Esophagus muscularis mucosa (tissue), 3 donors: ENCODE data around the gene PET100.

Experiments
- POLR2A ChIP-seq: fragments of 450-650 bp; IDR thresholded peaks from one replicate; pipeline ENCODE4 v1.6.1; 2017; ENCODE audit warnings: antibody characterized with exemption, moderate library complexity, mild to moderate bottlenecking, low read depth
- POLR2AphosphoS5 ChIP-seq, 2 donors: sonication (generic); formaldehyde crosslinking; IDR thresholded peaks; one replicate each; pipeline ENCODE4 v1.6.1; 2017; ENCODE audit warnings: antibody characterized with exemption in 2 of 2
- TF ChIP-seq, protein P1 (sequence below), 3 experiments: fragments of 200-600 bp in 2 of 3; fragments of 450-650 bp in 1 of 3; sonication (generic) in 2 of 3; IDR thresholded peaks; one replicate each; pipeline ENCODE4 v1.5.1; 2017 to 2019; ENCODE audit warnings: antibody characterized with exemption in 3 of 3, mild to moderate bottlenecking in 2 of 3, moderate library complexity in 1 of 3

DNA sequence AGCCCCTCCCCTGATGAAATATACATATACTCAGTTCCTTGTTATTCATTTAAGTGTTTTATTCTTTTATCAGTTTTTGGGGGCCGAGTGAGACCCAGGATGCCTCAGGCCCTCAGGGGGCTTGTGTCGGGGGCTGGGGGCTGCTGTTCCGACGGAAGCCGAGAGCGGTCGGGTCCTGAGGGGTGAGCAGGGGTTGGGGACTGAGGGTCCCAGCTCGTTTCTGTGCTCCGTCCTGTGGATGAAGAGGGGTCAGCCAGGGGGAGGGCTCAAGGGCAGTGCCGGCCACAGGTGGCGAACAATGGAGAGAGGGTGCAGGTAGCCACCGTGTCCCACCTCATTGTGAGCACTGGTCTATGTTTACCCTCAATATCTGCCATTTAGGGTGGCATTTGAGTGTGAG lies 2.0 kb downstream of the PET100 start:
- no peak for TF ChIP-seq POLR2AphosphoS5 (IDR thresholded peaks at IDR 0.05)
- TF ChIP-seq, protein P1, sequence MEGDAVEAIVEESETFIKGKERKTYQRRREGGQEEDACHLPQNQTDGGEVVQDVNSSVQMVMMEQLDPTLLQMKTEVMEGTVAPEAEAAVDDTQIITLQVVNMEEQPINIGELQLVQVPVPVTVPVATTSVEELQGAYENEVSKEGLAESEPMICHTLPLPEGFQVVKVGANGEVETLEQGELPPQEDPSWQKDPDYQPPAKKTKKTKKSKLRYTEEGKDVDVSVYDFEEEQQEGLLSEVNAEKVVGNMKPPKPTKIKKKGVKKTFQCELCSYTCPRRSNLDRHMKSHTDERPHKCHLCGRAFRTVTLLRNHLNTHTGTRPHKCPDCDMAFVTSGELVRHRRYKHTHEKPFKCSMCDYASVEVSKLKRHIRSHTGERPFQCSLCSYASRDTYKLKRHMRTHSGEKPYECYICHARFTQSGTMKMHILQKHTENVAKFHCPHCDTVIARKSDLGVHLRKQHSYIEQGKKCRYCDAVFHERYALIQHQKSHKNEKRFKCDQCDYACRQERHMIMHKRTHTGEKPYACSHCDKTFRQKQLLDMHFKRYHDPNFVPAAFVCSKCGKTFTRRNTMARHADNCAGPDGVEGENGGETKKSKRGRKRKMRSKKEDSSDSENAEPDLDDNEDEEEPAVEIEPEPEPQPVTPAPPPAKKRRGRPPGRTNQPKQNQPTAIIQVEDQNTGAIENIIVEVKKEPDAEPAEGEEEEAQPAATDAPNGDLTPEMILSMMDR (IDR thresholded peaks at IDR 0.05): no peak
- TF ChIP-seq POLR2A: no peak
